B cell (primary cell): Measurements from ENCODE around the gene CALN1. TPM values are rescaled to one million over a fixed set of nuclear protein-coding genes. Genes with fewer than 3 reads are reported as not detected.

Experiments used
- ATAC-seq: fragments of 200-7000 bp; cut with Tn5 transposase; one replicate; pipeline ENCODE4 v1.10.0; 2021; ENCODE audit warnings: low read depth, mild to moderate bottlenecking, moderate number of reproducible peaks, moderate library complexity
- CTCF ChIA-PET: fragments of 350-600 bp; sonication (Branson Sonifier 250); formaldehyde crosslinking; loops from one replicate; lab custom pipeline; 2021; ENCODE audit warnings: antibody characterized with exemption, inconsistent platforms; lab: Charles Lee
- POLR2A ChIA-PET: fragments of 350-600 bp; sonication (Branson Sonifier 250); formaldehyde crosslinking; loops from one replicate; lab custom pipeline; 2021; ENCODE audit warnings: antibody characterized with exemption; lab: Charles Lee
- DNase-seq: peaks from one replicate; pipeline ENCODE4 v3.0.0; 2013
- H2AFZ ChIP-seq: 2 replicates; pipeline ENCODE4 v1.6.1; 2012; ENCODE audit warnings: mild to moderate bottlenecking, low read depth, low read length; ENCODE audit not compliant: insufficient read depth, poor library complexity, severe bottlenecking
- H3K27ac ChIP-seq, 2 donors: 1 replicate in 1 of 2; 2 replicates in 1 of 2; pipeline ENCODE4 v1.5.1; 2012 to 2013; ENCODE audit warnings: low read length in 2 of 2, mild to moderate bottlenecking in 2 of 2, moderate library complexity in 1 of 2
- H3K27me3 ChIP-seq, 4 experiments: fragments of 200-600 bp in 1 of 4; sonication (generic) in 1 of 4; replicated peaks in 1 of 4; 1 replicate in 2 of 4; 2 replicates in 2 of 4; pipeline versions ENCODE4 v1.6.1 to v1.7.0; 2013 to 2016; ENCODE audit warnings: low read length in 3 of 4, mild to moderate bottlenecking in 2 of 4, mixed read lengths in 1 of 4, moderate library complexity in 1 of 4; ENCODE audit not compliant: insufficient read depth in 4 of 4, control insufficient read depth in 3 of 4; ENCODE audit errors: control extremely low read depth in 1 of 4
- H3K36me3 ChIP-seq, 2 experiments: replicated peaks in 1 of 2; 1 replicate in 1 of 2; 2 replicates in 1 of 2; pipeline versions ENCODE4 v1.6.1 to v1.7.1; 2013; ENCODE audit warnings: low read length in 1 of 2; ENCODE audit not compliant: insufficient read depth in 2 of 2, control insufficient read depth in 1 of 2; ENCODE audit errors: control extremely low read depth in 1 of 2, extremely low read depth in 1 of 2
- H3K4me1 ChIP-seq, 2 donors: fragments of 200-600 bp in 1 of 2; sonication (generic) in 1 of 2; 1 replicate in 1 of 2; 2 replicates in 1 of 2; pipeline versions ENCODE4 v1.5.1 to v1.6.1; 2013 to 2017; ENCODE audit warnings: low read length in 2 of 2; ENCODE audit not compliant: control insufficient read depth in 2 of 2, insufficient read depth in 2 of 2
- H3K4me2 ChIP-seq: replicated peaks from 2 replicates; pipeline ENCODE3; 2012; ENCODE audit warnings: mild to moderate bottlenecking, low read depth, low read length; ENCODE audit not compliant: poor library complexity, severe bottlenecking
- H3K4me3 ChIP-seq, 5 experiments: fragments of 200-600 bp in 1 of 5; sonication (generic) in 1 of 5; 1 replicate in 3 of 5; 2 replicates in 2 of 5; pipeline versions ENCODE4 v1.5.1 to v1.7.0; 2011 to 2016; ENCODE audit warnings: low read length in 4 of 5, mild to moderate bottlenecking in 4 of 5, low read depth in 2 of 5, control low read depth in 1 of 5, moderate library complexity in 1 of 5; ENCODE audit not compliant: insufficient read depth in 1 of 5; ENCODE audit errors: control extremely low read depth in 1 of 5, extremely low read depth in 1 of 5
- H3K79me2 ChIP-seq: fragments of 200-600 bp; sonication (generic); one replicate; pipeline ENCODE4 v1.6.0; 2016; ENCODE audit warnings: low read length; ENCODE audit not compliant: control insufficient read depth, insufficient read depth
- H3K9ac ChIP-seq: fragments of 200-600 bp; sonication (generic); 2 replicates; pipeline ENCODE4 v1.6.1; 2017; ENCODE audit warnings: mild to moderate bottlenecking, low read length, moderate library complexity
- H3K9me3 ChIP-seq, 3 donors: one replicate each; pipeline versions ENCODE4 v1.6.1 to v1.7.1; 2013; ENCODE audit warnings: low read length in 2 of 3; ENCODE audit not compliant: control insufficient read depth in 2 of 3, insufficient read depth in 1 of 3; ENCODE audit errors: control extremely low read depth in 1 of 3
- H4K20me1 ChIP-seq: 2 replicates; pipeline ENCODE4 v1.6.0; 2012; ENCODE audit warnings: mild to moderate bottlenecking, low read length; ENCODE audit not compliant: insufficient read depth, control insufficient read depth, poor library complexity, severe bottlenecking
- H3K27ac Mint-ChIP-seq: one replicate; pipeline ENCODE4 v1.8.0; 2021; ENCODE audit warnings: mixed read lengths
- H3K27me3 Mint-ChIP-seq: one replicate; pipeline ENCODE4 v1.8.0; 2021; ENCODE audit warnings: mixed read lengths
- H3K4me1 Mint-ChIP-seq: one replicate; pipeline ENCODE4 v1.8.0; 2021; ENCODE audit warnings: mixed read lengths
- H3K4me3 Mint-ChIP-seq: one replicate; pipeline ENCODE4 v1.8.0; 2021; ENCODE audit warnings: mixed read lengths
- H3K9me3 Mint-ChIP-seq: one replicate; pipeline ENCODE4 v1.8.0; 2022; ENCODE audit warnings: mixed read lengths; ENCODE audit not compliant: insufficient read depth
- EZH2 ChIP-seq: IDR thresholded peaks from 2 replicates; pipeline ENCODE4 v1.6.1; 2012; ENCODE audit warnings: borderline replicate concordance, low read depth, mild to moderate bottlenecking, moderate library complexity, low read length; ENCODE audit not compliant: insufficient read depth, poor library complexity, severe bottlenecking
- WGBS: methylation state at CpG from one replicate; pipeline ENCODE4 v1.1.5; 2013; ENCODE audit warnings: missing lambda C conversion rate; ENCODE audit not compliant: insufficient coverage; 5-methylcytosine and 5-hydroxymethylcytosine counted together
- intact Hi-C: fragments of 100-400 bp; cut with micrococcal nuclease; formaldehyde crosslinking; loops from one replicate; pipeline ENCODE4 v1.10.0; 2022
- polyA plus RNA-seq: library from polyadenylated mRNA; depleted of rRNA; stranded (reverse); fragments of >200 nt; gene quantifications from 2 replicates; pipeline ENCODE4 v1.2.3, GENCODE V29; 2012
- total RNA-seq, 2 donors: library from RNA; stranded (reverse); fragments of 120-200 nt in 1 of 2; gene quantifications; 1 replicate in 1 of 2; 2 replicates in 1 of 2; pipeline versions ENCODE4 v1.2.3 to v1.2.4, GENCODE V29; 2013 to 2022
- TF ChIP-seq, protein P1 (sequence below): fragments of 200-600 bp; IDR thresholded peaks from one replicate; pipeline ENCODE4 v1.8.0; 2022; ENCODE audit warnings: antibody characterized with exemption, mild to moderate bottlenecking

Gene CALN1
- total and polyA plus RNA-seq, 2 donors (not counting 1 experiment from before 2014, with no cell fraction given) = not detected

DNA sequence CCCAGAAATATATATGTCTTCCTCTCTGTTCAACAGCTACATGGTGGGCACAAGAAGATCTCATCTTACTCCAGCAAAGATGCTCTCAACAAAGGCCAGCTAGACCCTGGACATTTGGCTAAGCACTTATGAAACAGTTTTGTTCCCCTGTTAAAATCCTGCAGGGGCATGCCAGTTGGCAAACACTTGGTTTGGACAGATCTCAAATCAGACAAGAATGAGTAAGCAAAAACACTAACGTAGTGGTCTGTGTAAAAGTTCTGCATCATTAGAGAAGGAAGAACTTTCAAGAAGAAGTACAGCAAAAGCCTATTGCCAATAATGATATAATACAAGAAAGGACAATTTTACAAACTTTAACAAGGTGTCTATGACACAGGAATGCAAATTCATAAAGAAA is 125.6 kb downstream of the CALN1 start:
- peaks cover 2% of the 10 kb centered on the region for H3K9me3 Mint-ChIP-seq
- intact Hi-C loops = no loop called here
- no peak for ATAC-seq
- H3K79me2 ChIP-seq = no peaks in the 10 kb centered on the region
- WGBS = no CpG with 5 or more reads among the region's 1 CpG
- no peak overlapping the region for H3K4me3 ChIP-seq
- no peak overlapping the region for H3K4me2 ChIP-seq
- H3K36me3 ChIP-seq = no peaks in the 10 kb centered on the region
- CTCF ChIA-PET = no interaction called here
- no peak overlapping the region for H3K4me3 Mint-ChIP-seq
- no peaks in the 10 kb centered on the region for H3K4me1 ChIP-seq
- no peaks in the 10 kb centered on the region for H4K20me1 ChIP-seq
- H3K4me1 Mint-ChIP-seq = no peaks in the 10 kb centered on the region
- H3K27me3 Mint-ChIP-seq = no peaks in the 10 kb centered on the region
- H3K9me3 ChIP-seq = peaks cover 0 to 8% (median 0%) of the 10 kb centered on the region in 3 donors
- DNase-seq = no peak
- TF ChIP-seq, protein P1, sequence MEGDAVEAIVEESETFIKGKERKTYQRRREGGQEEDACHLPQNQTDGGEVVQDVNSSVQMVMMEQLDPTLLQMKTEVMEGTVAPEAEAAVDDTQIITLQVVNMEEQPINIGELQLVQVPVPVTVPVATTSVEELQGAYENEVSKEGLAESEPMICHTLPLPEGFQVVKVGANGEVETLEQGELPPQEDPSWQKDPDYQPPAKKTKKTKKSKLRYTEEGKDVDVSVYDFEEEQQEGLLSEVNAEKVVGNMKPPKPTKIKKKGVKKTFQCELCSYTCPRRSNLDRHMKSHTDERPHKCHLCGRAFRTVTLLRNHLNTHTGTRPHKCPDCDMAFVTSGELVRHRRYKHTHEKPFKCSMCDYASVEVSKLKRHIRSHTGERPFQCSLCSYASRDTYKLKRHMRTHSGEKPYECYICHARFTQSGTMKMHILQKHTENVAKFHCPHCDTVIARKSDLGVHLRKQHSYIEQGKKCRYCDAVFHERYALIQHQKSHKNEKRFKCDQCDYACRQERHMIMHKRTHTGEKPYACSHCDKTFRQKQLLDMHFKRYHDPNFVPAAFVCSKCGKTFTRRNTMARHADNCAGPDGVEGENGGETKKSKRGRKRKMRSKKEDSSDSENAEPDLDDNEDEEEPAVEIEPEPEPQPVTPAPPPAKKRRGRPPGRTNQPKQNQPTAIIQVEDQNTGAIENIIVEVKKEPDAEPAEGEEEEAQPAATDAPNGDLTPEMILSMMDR = no peak
- TF ChIP-seq EZH2 = no peak
- H2AFZ ChIP-seq = no peak overlapping the region
- no peak overlapping the region for H3K27ac Mint-ChIP-seq
- H3K27me3 ChIP-seq = no peaks in the 10 kb centered on the region
- H3K9ac ChIP-seq = no peak overlapping the region
- POLR2A ChIA-PET = no interaction called here
- H3K27ac ChIP-seq = no peak overlapping the region

DNA sequence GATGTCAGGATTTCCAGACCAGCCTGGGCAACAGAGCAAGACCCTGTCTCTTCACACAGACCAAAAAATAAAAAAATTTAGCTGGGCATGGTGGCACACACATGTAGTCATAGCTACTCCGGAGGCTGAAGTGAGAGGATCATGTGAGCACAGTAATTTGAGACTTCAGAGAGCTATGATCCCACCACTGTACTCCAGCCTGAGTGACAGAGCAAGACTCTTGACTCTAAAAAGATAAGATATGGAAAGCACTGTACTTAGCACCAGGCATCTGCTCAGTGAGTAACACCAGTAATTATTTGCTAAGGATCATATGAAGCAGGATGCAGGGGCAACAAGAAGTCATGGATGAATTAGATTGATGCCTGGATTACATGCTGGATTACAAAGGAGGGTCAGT is 128.8 kb downstream of the CALN1 start:
- ChIA-PET POLR2A (no interaction called here), CTCF (no interaction called here)
- no peak for DNase-seq

More for the DNA sequence above, 128.8 kb downstream of the CALN1 start:
- Histone ChIP-seq H3K4me2 (no peak overlapping the region), H3K4me1 (no peaks in the 10 kb centered on the region), H3K36me3 (no peaks in the 10 kb centered on the region), H3K9me3 (peaks cover 0 to 11% (median 0%) of the 10 kb centered on the region in 3 donors), H2AFZ (no peak overlapping the region), H3K9ac (no peak overlapping the region), H3K27ac (no peak overlapping the region), H3K27me3 (no peaks in the 10 kb centered on the region), H3K4me3 (no peak overlapping the region), H3K79me2 (no peaks in the 10 kb centered on the region), H4K20me1 (no peaks in the 10 kb centered on the region)
- Mint-ChIP-seq H3K4me1 (no peaks in the 10 kb centered on the region), H3K4me3 (no peak overlapping the region), H3K27ac (no peak overlapping the region), H3K9me3 (peaks cover 2% of the 10 kb centered on the region), H3K27me3 (no peaks in the 10 kb centered on the region)
- no peak for ATAC-seq
- WGBS = no CpG with 5 or more reads among the region's 1 CpG
- TF ChIP-seq, protein P1 = no peak
- no peak for TF ChIP-seq EZH2
- intact Hi-C loops = no loop called here
